ENCODE results near the gene JUND.

Gene JUND

GRCh38 chr19:18301718-18302111 lies 20.3 kb upstream of the JUND start:
- H3K4me2 ChIP-seq (ENCODE audit: low read length) = no peak overlapping the region
- H3K27ac ChIP-seq (ENCODE audit: low read depth, low read length) = no peak overlapping the region
- H3K4me3 ChIP-seq (ENCODE audit: low read length) = no peak overlapping the region
- H3K79me1 ChIP-seq (ENCODE audit: low read length) = no peaks in the 10 kb centered on the region
- H3K79me2 ChIP-seq (ENCODE audit: control insufficient read depth, insufficient read depth, low read length) = no peaks in the 10 kb centered on the region
- no peak overlapping the region for H3K4ac ChIP-seq (ENCODE audit: low read depth, low read length)
- no peak overlapping the region for H2BK15ac ChIP-seq (replicated peaks; ENCODE audit: low read depth)
- DNase-seq = no peak
- no peak overlapping the region for H4K8ac ChIP-seq (ENCODE audit: low read depth, low read length)
- H2AK5ac ChIP-seq (ENCODE audit: low read length) = no peak overlapping the region
- WGBS (ENCODE audit: extremely low coverage, insufficient coverage, low lambda C conversion rate) = no CpG with 5 or more reads among the region's 4 CpGs
- no peaks in the 10 kb centered on the region for H3K36me3 ChIP-seq (ENCODE audit: control insufficient read depth, insufficient read depth, low read length)
- peaks cover 2% of the 10 kb centered on the region for H3K4me1 ChIP-seq (ENCODE audit: control insufficient read depth, low read depth, low read length)
- H3K9ac ChIP-seq (ENCODE audit: low read length) = no peak overlapping the region
- H2BK5ac ChIP-seq (ENCODE audit: low read length) = no peak overlapping the region
- H2BK120ac ChIP-seq (ENCODE audit: low read depth, low read length) = no peak overlapping the region
- no peaks in the 10 kb centered on the region for H3K27me3 ChIP-seq (ENCODE audit: insufficient read depth, low read length, poor library complexity)
- H3K18ac ChIP-seq (ENCODE audit: low read length) = no peak overlapping the region
- H3K56ac ChIP-seq (ENCODE audit: low read length) = no peak overlapping the region
- H4K5ac ChIP-seq (ENCODE audit: low read length) = no peak overlapping the region
- H3K23ac ChIP-seq (ENCODE audit: low read length) = no peak overlapping the region

- H2AK5ac ChIP-seq (ENCODE audit: low read length) = no peak overlapping the region
- H3K4me3 ChIP-seq (ENCODE audit: low read length) = no peak overlapping the region
- no peaks in the 10 kb centered on the region for H3K79me2 ChIP-seq (ENCODE audit: control insufficient read depth, insufficient read depth, low read length)
- H2BK15ac ChIP-seq (replicated peaks; ENCODE audit: low read depth) = no peak overlapping the region
- no peak overlapping the region for H3K27ac ChIP-seq (ENCODE audit: low read depth, low read length)
- H2BK120ac ChIP-seq (ENCODE audit: low read depth, low read length) = no peak overlapping the region
- no peak overlapping the region for H2BK5ac ChIP-seq (ENCODE audit: low read length)
- no CpG with 5 or more reads among the region's 18 CpGs for WGBS (ENCODE audit: extremely low coverage, insufficient coverage, low lambda C conversion rate)
- no peak overlapping the region for H3K9ac ChIP-seq (ENCODE audit: low read length)
- H3K79me1 ChIP-seq (ENCODE audit: low read length) = no peaks in the 10 kb centered on the region
- no peak overlapping the region for H3K56ac ChIP-seq (ENCODE audit: low read length)
- H4K5ac ChIP-seq (ENCODE audit: low read length) = no peak overlapping the region
- H4K8ac ChIP-seq (ENCODE audit: low read depth, low read length) = no peak overlapping the region
- peaks cover 2% of the 10 kb centered on the region for H3K4me1 ChIP-seq (ENCODE audit: control insufficient read depth, low read depth, low read length)
- no peak overlapping the region for H3K18ac ChIP-seq (ENCODE audit: low read length)
- no peaks in the 10 kb centered on the region for H3K27me3 ChIP-seq (ENCODE audit: insufficient read depth, low read length, poor library complexity)
- H3K4me2 ChIP-seq (ENCODE audit: low read length) = no peak overlapping the region
- no peak overlapping the region for H3K4ac ChIP-seq (ENCODE audit: low read depth, low read length)
- H3K23ac ChIP-seq (ENCODE audit: low read length) = no peak overlapping the region
- H3K36me3 ChIP-seq (ENCODE audit: control insufficient read depth, insufficient read depth, low read length) = no peaks in the 10 kb centered on the region
- DNase-seq = no peak
These were observed 19.7 kb upstream of the JUND start for GRCh38 chr19:18300930-18301717.

- no peak overlapping the region for H3K23ac ChIP-seq (ENCODE audit: low read length)
- DNase-seq = no peak
- H3K27me3 ChIP-seq (ENCODE audit: insufficient read depth, low read length, poor library complexity) = no peaks in the 10 kb centered on the region
- no peaks in the 10 kb centered on the region for H3K79me1 ChIP-seq (ENCODE audit: low read length)
- H3K27ac ChIP-seq (ENCODE audit: low read depth, low read length) = no peak overlapping the region
- H2BK15ac ChIP-seq (replicated peaks; ENCODE audit: low read depth) = no peak overlapping the region
- no peak overlapping the region for H2BK5ac ChIP-seq (ENCODE audit: low read length)
- no CpG with 5 or more reads among the region's 9 CpGs for WGBS (ENCODE audit: extremely low coverage, insufficient coverage, low lambda C conversion rate)
- no peak overlapping the region for H3K56ac ChIP-seq (ENCODE audit: low read length)
- H3K4me3 ChIP-seq (ENCODE audit: low read length) = no peak overlapping the region
- peaks cover 2% of the 10 kb centered on the region for H3K4me1 ChIP-seq (ENCODE audit: control insufficient read depth, low read depth, low read length)
- no peak overlapping the region for H3K4me2 ChIP-seq (ENCODE audit: low read length)
- no peak overlapping the region for H3K4ac ChIP-seq (ENCODE audit: low read depth, low read length)
- no peak overlapping the region for H3K9ac ChIP-seq (ENCODE audit: low read length)
- H3K18ac ChIP-seq (ENCODE audit: low read length) = no peak overlapping the region
- H3K36me3 ChIP-seq (ENCODE audit: control insufficient read depth, insufficient read depth, low read length) = no peaks in the 10 kb centered on the region
- no peak overlapping the region for H4K8ac ChIP-seq (ENCODE audit: low read depth, low read length)
- H3K79me2 ChIP-seq (ENCODE audit: control insufficient read depth, insufficient read depth, low read length) = no peaks in the 10 kb centered on the region
- no peak overlapping the region for H2AK5ac ChIP-seq (ENCODE audit: low read length)
- H4K5ac ChIP-seq (ENCODE audit: low read length) = no peak overlapping the region
- H2BK120ac ChIP-seq (ENCODE audit: low read depth, low read length) = no peak overlapping the region
These were observed 18.2 kb upstream of the JUND start for GRCh38 chr19:18299654-18300053.

GRCh38 chr19:18298601-18299000 lies 17.2 kb upstream of the JUND start:
- H3K36me3 ChIP-seq (ENCODE audit: control insufficient read depth, insufficient read depth, low read length) = no peaks in the 10 kb centered on the region
- no peak overlapping the region for H3K4me2 ChIP-seq (ENCODE audit: low read length)
- H3K4ac ChIP-seq (ENCODE audit: low read depth, low read length) = no peak overlapping the region
- H2BK15ac ChIP-seq (replicated peaks; ENCODE audit: low read depth) = no peak overlapping the region
- H2BK5ac ChIP-seq (ENCODE audit: low read length) = no peak overlapping the region
- H3K4me1 ChIP-seq (ENCODE audit: control insufficient read depth, low read depth, low read length) = peaks cover 2% of the 10 kb centered on the region
- no peak overlapping the region for H2AK5ac ChIP-seq (ENCODE audit: low read length)
- H3K27ac ChIP-seq (ENCODE audit: low read depth, low read length) = no peak overlapping the region
- H3K79me1 ChIP-seq (ENCODE audit: low read length) = no peaks in the 10 kb centered on the region
- H2BK120ac ChIP-seq (ENCODE audit: low read depth, low read length) = no peak overlapping the region
- no peak overlapping the region for H3K23ac ChIP-seq (ENCODE audit: low read length)
- no peak overlapping the region for H4K5ac ChIP-seq (ENCODE audit: low read length)
- H3K56ac ChIP-seq (ENCODE audit: low read length) = no peak overlapping the region
- no peak overlapping the region for H4K8ac ChIP-seq (ENCODE audit: low read depth, low read length)
- no CpG with 5 or more reads among the region's 6 CpGs for WGBS (ENCODE audit: extremely low coverage, insufficient coverage, low lambda C conversion rate)
- no peak overlapping the region for H3K4me3 ChIP-seq (ENCODE audit: low read length)
- DNase-seq = no peak
- H3K79me2 ChIP-seq (ENCODE audit: control insufficient read depth, insufficient read depth, low read length) = no peaks in the 10 kb centered on the region
- H3K18ac ChIP-seq (ENCODE audit: low read length) = no peak overlapping the region
- no peaks in the 10 kb centered on the region for H3K27me3 ChIP-seq (ENCODE audit: insufficient read depth, low read length, poor library complexity)
- H3K9ac ChIP-seq (ENCODE audit: low read length) = no peak overlapping the region

- Histone ChIP-seq H3K79me2 (ENCODE audit: control insufficient read depth, insufficient read depth, low read length) (no peaks in the 10 kb centered on the region), H3K36me3 (ENCODE audit: control insufficient read depth, insufficient read depth, low read length) (no peaks in the 10 kb centered on the region), H3K4me1 (ENCODE audit: control insufficient read depth, low read depth, low read length) (peaks cover 5% of the 10 kb centered on the region), H3K18ac (ENCODE audit: low read length) (no peak overlapping the region), H3K27me3 (ENCODE audit: insufficient read depth, low read length, poor library complexity) (no peaks in the 10 kb centered on the region), H4K5ac (ENCODE audit: low read length) (no peak overlapping the region), H3K23ac (ENCODE audit: low read length) (no peak overlapping the region), H3K4ac (ENCODE audit: low read depth, low read length) (no peak overlapping the region), H2BK5ac (ENCODE audit: low read length) (no peak overlapping the region), H4K8ac (ENCODE audit: low read depth, low read length) (no peak overlapping the region), H3K9ac (ENCODE audit: low read length) (no peak overlapping the region), H2BK120ac (ENCODE audit: low read depth, low read length) (no peak overlapping the region), H2BK15ac (replicated peaks; ENCODE audit: low read depth) (no peak overlapping the region), H3K4me3 (ENCODE audit: low read length) (no peak overlapping the region), H3K4me2 (ENCODE audit: low read length) (no peak overlapping the region), H3K79me1 (ENCODE audit: low read length) (no peaks in the 10 kb centered on the region), H3K27ac (ENCODE audit: low read depth, low read length) (no peak overlapping the region), H3K56ac (ENCODE audit: low read length) (no peak overlapping the region), H2AK5ac (ENCODE audit: low read length) (no peak overlapping the region)
- no CpG with 5 or more reads among the region's 4 CpGs for WGBS (ENCODE audit: extremely low coverage, insufficient coverage, low lambda C conversion rate)
- no peak for DNase-seq
These were observed 15.9 kb upstream of the JUND start for GRCh38 chr19:18297308-18297707.

- Histone ChIP-seq H3K79me2 (ENCODE audit: control insufficient read depth, insufficient read depth, low read length) (no peaks in the 10 kb centered on the region), H2AK5ac (ENCODE audit: low read length) (no peak overlapping the region), H3K4me1 (ENCODE audit: control insufficient read depth, low read depth, low read length) (peaks cover 5% of the 10 kb centered on the region), H3K27me3 (ENCODE audit: insufficient read depth, low read length, poor library complexity) (no peaks in the 10 kb centered on the region), H3K36me3 (ENCODE audit: control insufficient read depth, insufficient read depth, low read length) (no peaks in the 10 kb centered on the region), H2BK5ac (ENCODE audit: low read length) (no peak overlapping the region), H3K4me3 (ENCODE audit: low read length) (no peak overlapping the region), H3K79me1 (ENCODE audit: low read length) (no peaks in the 10 kb centered on the region), H3K4ac (ENCODE audit: low read depth, low read length) (no peak overlapping the region), H3K23ac (ENCODE audit: low read length) (no peak overlapping the region), H3K18ac (ENCODE audit: low read length) (no peak overlapping the region), H2BK15ac (replicated peaks; ENCODE audit: low read depth) (no peak overlapping the region), H2BK120ac (ENCODE audit: low read depth, low read length) (no peak overlapping the region), H3K4me2 (ENCODE audit: low read length) (no peak overlapping the region), H3K9ac (ENCODE audit: low read length) (no peak overlapping the region), H4K5ac (ENCODE audit: low read length) (no peak overlapping the region), H3K27ac (ENCODE audit: low read depth, low read length) (no peak overlapping the region), H3K56ac (ENCODE audit: low read length) (no peak overlapping the region), H4K8ac (ENCODE audit: low read depth, low read length) (no peak overlapping the region)
- no CpG with 5 or more reads among the region's 4 CpGs for WGBS (ENCODE audit: extremely low coverage, insufficient coverage, low lambda C conversion rate)
- DNase-seq = no peak
These were observed 13.6 kb upstream of the JUND start for GRCh38 chr19:18295034-18295451.
